T-cell (primary cell): Measurements from ENCODE around the gene PROS1. TPM values are rescaled to one million over a fixed set of nuclear protein-coding genes. Genes with fewer than 3 reads are reported as not detected.
"Not testable (repeated sequence)": the region's sequence is repeated elsewhere in the genome, so short reads cannot be mapped to it uniquely, and the experiment has no call there.

Source experiments
- ATAC-seq, 4 experiments: fragments of 200-7000 bp in 3 of 4; fragments of 150-1000 bp in 1 of 4; cut with Tn5 transposase; replicated peaks in 1 of 4; 1 replicate in 3 of 4; 2 replicates in 1 of 4; pipeline ENCODE4 v1.10.0; 2021; ENCODE audit warnings: moderate library complexity in 3 of 4, mild to moderate bottlenecking in 2 of 4, moderate number of reproducible peaks in 1 of 4
- CTCF ChIA-PET, 2 donors: fragments of 300-600 bp; sonication (Branson Sonifier 250); formaldehyde crosslinking; loops; one replicate each; lab custom pipeline; 2022; ENCODE audit warnings: antibody characterized with exemption in 2 of 2; lab: Charles Lee
- POLR2A ChIA-PET, 2 donors: fragments of 300-600 bp; sonication (Branson Sonifier 250); formaldehyde crosslinking; loops; one replicate each; lab custom pipeline; 2022; ENCODE audit warnings: antibody characterized with exemption in 2 of 2; lab: Charles Lee
- DNase-seq, 35 experiments: peaks; one replicate each; pipeline versions ENCODE4 v3.0.0 to v3.0.0-alpha.2; 2013 to 2023
- H3K27ac ChIP-seq: one replicate; pipeline ENCODE4 v1.5.1; 2013; ENCODE audit warnings: low read length
- H3K27me3 ChIP-seq, 2 experiments: replicated peaks in 1 of 2; 1 replicate in 1 of 2; 2 replicates in 1 of 2; pipeline versions ENCODE4 v1.6.1 to v1.7.0; 2013; ENCODE audit warnings: low read length in 1 of 2, mixed read lengths in 1 of 2; ENCODE audit not compliant: control insufficient read depth in 2 of 2, insufficient read depth in 2 of 2; ENCODE audit errors: extremely low read depth in 1 of 2
- H3K36me3 ChIP-seq, 2 donors: 1 replicate in 1 of 2; 2 replicates in 1 of 2; pipeline versions ENCODE4 v1.6.1 to v1.7.0; 2013; ENCODE audit warnings: low read length in 1 of 2; ENCODE audit not compliant: control insufficient read depth in 2 of 2, insufficient read depth in 1 of 2; ENCODE audit errors: extremely low read depth in 1 of 2
- H3K4me1 ChIP-seq, 2 experiments: 1 replicate in 1 of 2; 2 replicates in 1 of 2; pipeline versions ENCODE4 v1.6.1 to v1.7.0; 2013; ENCODE audit warnings: low read length in 2 of 2, mixed read lengths in 1 of 2; ENCODE audit not compliant: insufficient read depth in 2 of 2, control insufficient read depth in 1 of 2; ENCODE audit errors: extremely low read depth in 1 of 2
- H3K4me3 ChIP-seq, 2 donors: 1 replicate in 1 of 2; 2 replicates in 1 of 2; pipeline versions ENCODE4 v1.5.1 to v1.7.0; 2013; ENCODE audit warnings: mild to moderate bottlenecking in 2 of 2, low read length in 1 of 2, moderate library complexity in 1 of 2; ENCODE audit not compliant: control insufficient read depth in 1 of 2; ENCODE audit errors: extremely low read depth in 1 of 2
- H3K9me3 ChIP-seq: 2 replicates; pipeline ENCODE4 v1.7.0; 2013
- H3K27ac Mint-ChIP-seq, 2 donors: one replicate each; pipeline ENCODE4 v1.8.0; 2020 to 2021; ENCODE audit warnings: mild to moderate bottlenecking in 2 of 2, mixed read lengths in 2 of 2
- H3K27me3 Mint-ChIP-seq, 2 donors: one replicate each; pipeline ENCODE4 v1.8.0; 2021 to 2022; ENCODE audit warnings: mixed read lengths in 2 of 2
- H3K36me3 Mint-ChIP-seq: one replicate; pipeline ENCODE4 v1.8.0; 2021; ENCODE audit warnings: mixed read lengths
- H3K4me1 Mint-ChIP-seq, 3 donors: one replicate each; pipeline ENCODE4 v1.8.0; 2020 to 2022; ENCODE audit warnings: mixed read lengths in 3 of 3, mild to moderate bottlenecking in 1 of 3
- H3K4me3 Mint-ChIP-seq, 3 donors: one replicate each; pipeline ENCODE4 v1.8.0; 2020 to 2022; ENCODE audit warnings: mild to moderate bottlenecking in 3 of 3, mixed read lengths in 3 of 3, moderate library complexity in 3 of 3
- H3K9me3 Mint-ChIP-seq, 3 donors: one replicate each; pipeline ENCODE4 v1.8.0; 2020 to 2022; ENCODE audit warnings: mixed read lengths in 3 of 3
- WGBS: methylation state at CpG from one replicate; pipeline ENCODE4 v1.1.5; 2013; ENCODE audit warnings: missing lambda C conversion rate; ENCODE audit not compliant: insufficient coverage; 5-methylcytosine and 5-hydroxymethylcytosine counted together
- total RNA-seq, 35 experiments: library from RNA in 6 of 35; stranded (reverse) in 6 of 35; fragments of 120-200 nt in 1 of 35; gene quantifications; one replicate each; pipeline versions ENCODE4 v1.2.1 to v1.2.4 and lab custom pipeline; 2013 to 2026

The PROS1 gene
- total RNA-seq, 5 donors from 2014 or later (not counting 1 experiment from before 2014, with no cell fraction given), result 0.32 to 0.39 (median 0.32) TPM; not detected in 2

DNA sequence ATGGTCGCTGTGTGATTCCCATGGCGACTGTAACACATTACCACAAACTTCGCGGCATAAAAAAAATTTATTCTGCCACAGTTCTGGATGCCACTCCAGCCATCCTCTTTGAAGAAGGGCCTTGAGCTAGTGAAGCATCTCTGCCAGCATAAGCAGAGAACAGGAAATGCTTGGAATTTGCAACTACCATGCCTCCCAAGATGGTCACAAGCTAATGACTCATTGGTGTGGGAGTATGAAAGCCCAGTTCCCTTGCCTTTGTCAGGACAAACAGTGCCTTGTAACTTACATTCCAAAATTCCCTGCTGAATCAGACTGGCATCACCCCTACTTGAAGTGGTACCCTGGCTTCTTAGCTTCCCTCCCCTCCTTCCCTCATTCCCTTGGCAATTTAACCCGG is 129.7 kb downstream of the PROS1 start:
- ATAC-seq, result no peak

DNA sequence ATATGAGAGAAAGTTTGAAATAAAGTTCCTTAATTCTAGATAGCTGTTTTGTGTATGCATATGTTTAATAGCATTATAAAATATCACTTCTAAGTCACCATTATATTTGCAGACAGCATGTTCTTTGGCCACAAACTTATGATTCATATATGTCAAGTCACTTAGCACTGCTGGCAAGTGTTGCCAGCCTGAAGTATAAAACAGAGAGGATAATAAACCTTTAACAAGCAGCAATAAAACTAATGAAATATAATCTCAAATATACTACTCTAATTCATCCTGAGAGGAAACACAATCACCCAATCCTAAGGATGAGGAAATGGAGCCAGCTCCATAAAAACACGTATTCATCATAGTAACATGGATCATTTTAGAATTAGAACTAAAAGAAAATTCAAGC is 134.5 kb downstream of the PROS1 start:
- H3K27me3 Mint-ChIP-seq, H3K4me3 ChIP-seq, DNase-seq, H3K4me3 Mint-ChIP-seq, H3K9me3 ChIP-seq, H3K36me3 Mint-ChIP-seq, H3K27me3 ChIP-seq, H3K27ac ChIP-seq, ATAC-seq, H3K9me3 Mint-ChIP-seq, POLR2A ChIA-PET, H3K36me3 ChIP-seq, CTCF ChIA-PET, H3K4me1 Mint-ChIP-seq, H3K4me1 ChIP-seq, H3K27ac Mint-ChIP-seq: not testable (repeated sequence)
- WGBS, result no CpG with 5 or more reads among the region's 1 CpG

More for the DNA sequence above, 129.7 kb downstream of the PROS1 start:
- peaks cover 0 to 3% of the 10 kb centered on the region in 2 experiments for H3K4me1 ChIP-seq
- ChIA-PET POLR2A (no interaction called here), CTCF (interaction anchor here in 1 of 2 donors (0.9 kb wide), 1 partner anchor 10 kb away, joined by 4 read pairs; no protein-coding TSS in a partner anchor)
- Mint-ChIP-seq H3K4me3 (no peak overlapping the region), H3K27ac (no peak overlapping the region), H3K36me3 (no peaks in the 10 kb centered on the region), H3K9me3 (peaks cover 0 to 4% (median 0%) of the 10 kb centered on the region in 3 donors), H3K4me1 (peaks cover 3 to 5% (median 3%) of the 10 kb centered on the region in 3 donors), H3K27me3 (no peaks in the 10 kb centered on the region)
- H3K36me3 ChIP-seq, result no peaks in the 10 kb centered on the region
- H3K4me3 ChIP-seq, result no peak overlapping the region
- no peaks in the 10 kb centered on the region for H3K27me3 ChIP-seq
- DNase-seq, result no peak
- no peaks in the 10 kb centered on the region for H3K9me3 ChIP-seq
- WGBS, result 82% methylated on average over 3 of the region's 5 CpGs
- H3K27ac ChIP-seq, result no peak overlapping the region

Other genes with a start within 250 kb of the PROS1 start
- 10 to 100 TPM in 1 of 5 donors, 1 to 10 TPM in 4; 6.0 to 11.5 (median 9.2) TPM for gene ARL13B, start 6.3 kb upstream of the PROS1 start, total RNA-seq
- gene STX19, start 54.7 kb upstream of the PROS1 start, total RNA-seq, result not detected
- 10 to 100 TPM in 1 of 5 donors, 1 to 10 TPM in 4; 3.5 to 11.4 (median 8.6) TPM for gene DHFR2, start 89.0 kb upstream of the PROS1 start, total RNA-seq
- gene NSUN3, start 89.2 kb upstream of the PROS1 start, total RNA-seq, result 10 to 100 TPM; 15.8 to 20.0 (median 18.4) TPM